Measurements from ENCODE around the gene PCNX1. TPM values are rescaled to one million over a fixed set of nuclear protein-coding genes. Genes with fewer than 3 reads are reported as not detected.

Gene PCNX1
- total and polyA plus RNA-seq, 4 donors = 5.7 to 41.2 (median 18.2) TPM

- TF ChIP-seq REST (IDR thresholded peaks at IDR 0.05) (no peak), HNF4G (IDR thresholded peaks at IDR 0.05) (no peak), EGR1 (IDR thresholded peaks at IDR 0.05; ENCODE audit: low read depth in 2 of 2) (no peak)
Measured at GRCh38 chr14:70921669-70922068, 14.4 kb downstream of the PCNX1 start (continued).

- no peaks in the 10 kb centered on the region for H3K9me3 ChIP-seq (ENCODE audit: control insufficient read depth in 4 of 4, low read length in 3 of 4)
- no peak overlapping the region for H3K27ac ChIP-seq (ENCODE audit: low read depth in 1 of 2, low read length in 2 of 2)
- no peaks in the 10 kb centered on the region for H3K36me3 ChIP-seq (ENCODE audit: control insufficient read depth in 4 of 4, insufficient read depth in 3 of 4, low read depth in 1 of 4, low read length in 3 of 4)
- no peaks in the 10 kb centered on the region for H3K27me3 ChIP-seq (ENCODE audit: control insufficient read depth in 4 of 4, insufficient read depth in 4 of 4, low read length in 3 of 4)
- H3K4me1 ChIP-seq (ENCODE audit: control insufficient read depth in 4 of 4, insufficient read depth in 4 of 4, low read length in 3 of 4) = peaks cover 0 to 9% (median 2%) of the 10 kb centered on the region in 4 donors
- no peak overlapping the region for H3K4me3 ChIP-seq (ENCODE audit: low read depth in 1 of 3, low read length in 3 of 3)
- 88% methylated on average over 2 of the region's 2 CpGs for WGBS
- TF ChIP-seq RAD21 (IDR thresholded peaks at IDR 0.05) (no peak), HNF4G (IDR thresholded peaks at IDR 0.05) (no peak), REST (IDR thresholded peaks at IDR 0.05) (no peak), ZBTB33 (IDR thresholded peaks at IDR 0.05) (no peak), NR2F2 (IDR thresholded peaks at IDR 0.05) (no peak), EGR1 (IDR thresholded peaks at IDR 0.05; ENCODE audit: low read depth in 2 of 2) (no peak), FOXA1 (IDR thresholded peaks at IDR 0.05) (no peak), SP1 (IDR thresholded peaks at IDR 0.05) (no peak), JUND (IDR thresholded peaks at IDR 0.05) (no peak), RXRA (IDR thresholded peaks at IDR 0.05) (no peak), TAF1 (conservative IDR thresholded peaks at IDR 0.05) (no peak), GABPA (IDR thresholded peaks at IDR 0.05 in 1 of 2, conservative IDR thresholded peaks at IDR 0.05 in 1 of 2) (no peak), FOXA2 (IDR thresholded peaks at IDR 0.05) (no peak)
- no peak for DNase-seq (ENCODE audit: low spot score)
- H3K9ac ChIP-seq (ENCODE audit: low read depth in 1 of 2, low read length in 2 of 2) = no peak overlapping the region
Measured at GRCh38 chr14:70924521-70924920, 17.3 kb downstream of the PCNX1 start.

Data from liver (tissue), 9 donors.